Measurements from ENCODE around the gene SIL1. TPM values are rescaled to one million over a fixed set of nuclear protein-coding genes. Genes with fewer than 3 reads are reported as not detected.

Gene SIL1
- total and polyA plus RNA-seq, 2 of the 4 experiments (the other 2 are of a cell fraction): 56.1 to 66.0 TPM

DNA sequence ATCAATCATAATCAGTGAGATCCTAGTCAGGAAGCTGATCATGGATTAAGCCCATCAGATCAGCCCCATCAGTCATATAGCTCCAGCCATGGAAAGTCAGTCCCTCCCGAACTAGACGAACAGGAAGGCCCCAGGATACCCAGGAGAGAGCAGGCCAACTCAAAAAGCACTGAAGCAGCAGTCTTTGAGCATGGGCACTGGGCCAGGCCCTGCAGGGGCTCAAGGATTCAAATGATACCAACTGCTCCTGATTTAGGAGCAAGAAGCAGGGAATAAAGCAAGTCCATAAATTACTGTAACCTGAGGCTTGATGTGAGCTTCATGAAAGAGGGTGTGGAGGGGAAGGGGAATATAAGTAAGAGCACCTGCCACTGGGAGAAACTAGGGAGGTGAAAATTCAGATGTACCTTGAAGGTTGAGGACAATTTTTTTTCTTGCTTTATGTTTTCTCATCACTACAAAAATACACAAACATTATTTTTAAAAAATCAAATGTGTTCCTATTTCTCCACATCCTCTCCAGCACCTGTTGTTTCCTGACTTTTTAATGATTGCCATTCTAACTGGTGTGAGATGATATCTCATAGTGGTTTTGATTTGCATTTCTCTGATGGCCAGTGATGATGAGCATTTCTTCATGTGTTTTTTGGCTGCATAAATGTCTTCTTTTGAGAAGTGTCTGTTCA is 115.2 kb downstream of the SIL1 start:
- H2BK20ac ChIP-seq (ENCODE audit: low read depth, low read length): no peak overlapping the region
- H2AK5ac ChIP-seq (ENCODE audit: low read depth, low read length): no peak overlapping the region
- BruUV-seq (replicated peaks): no TSS peak
- H3K9ac ChIP-seq (ENCODE audit: low read depth, low read length): no peak overlapping the region
- no peak overlapping the region for H2BK120ac ChIP-seq (ENCODE audit: low read depth, low read length)
- no peak for TF ChIP-seq RAD21 (IDR thresholded peaks at IDR 0.05; ENCODE audit: low read length)
- TF ChIP-seq SMC3 (IDR thresholded peaks at IDR 0.05; ENCODE audit: low read depth, low read length): no peak
- H3K9me1 ChIP-seq (ENCODE audit: insufficient read depth, low read length): peaks cover 6% of the 10 kb centered on the region; the same call in 1 of the 2 replicates
- H4K5ac ChIP-seq (ENCODE audit: low read depth, low read length): no peak overlapping the region
- H2AK9ac ChIP-seq (replicated peaks; ENCODE audit: low read depth, low read length, poor library complexity): no peak overlapping the region
- H3K4me3 ChIP-seq (ENCODE audit: insufficient read depth, low read depth, low read length): no peak overlapping the region
- no peak overlapping the region for H2BK5ac ChIP-seq (ENCODE audit: low read depth, low read length, poor library complexity, severe bottlenecking)
- H3K56ac ChIP-seq (ENCODE audit: extremely low read depth, insufficient read depth, low read length): no peak overlapping the region
- no peak overlapping the region for H4K91ac ChIP-seq (ENCODE audit: insufficient read depth, low read depth, low read length)
- in situ Hi-C loops (cut with MboI; ENCODE audit: low sequenced_read_pairs) (no loop called here), dilution Hi-C loops (cut with HindIII; ENCODE audit: low sequenced_read_pairs, unreplicated experiment) (no loop called here), intact Hi-C loops (cut with micrococcal nuclease) (no loop called here)
- no peak overlapping the region for H2BK15ac ChIP-seq (ENCODE audit: low read depth, low read length)
- H3K23ac ChIP-seq (ENCODE audit: low read depth, low read length): no peak overlapping the region
- no peak overlapping the region for H2AFZ ChIP-seq (replicated peaks; ENCODE audit: low read length, poor library complexity)
- H4K20me1 ChIP-seq (ENCODE audit: insufficient read depth, low read length): peaks cover 4% of the 10 kb centered on the region; the same call in 1 of the 2 replicates
- H3K79me1 ChIP-seq (ENCODE audit: low read depth in 1 of 2, low read length in 2 of 2): peaks cover 0 to 9% of the 10 kb centered on the region in 2 experiments; a peak in 2 of 4 replicates
- H3K36me3 ChIP-seq (ENCODE audit: control insufficient read depth, insufficient read depth, low read length): no peaks in the 10 kb centered on the region
- H4K8ac ChIP-seq (ENCODE audit: low read depth in 2 of 2, low read length in 2 of 2): no peak overlapping the region
- POLR2A ChIA-PET (ENCODE audit: unreplicated experiment): no interaction called here
- H3K14ac ChIP-seq (replicated peaks; ENCODE audit: low read depth, low read length): no peak overlapping the region
- H3K4me1 ChIP-seq (ENCODE audit: control insufficient read depth, insufficient read depth, low read length): 0 out of 2 replicates have a peak, but pooled peaks cover 1% of the 10 kb centered on the region
- no peak overlapping the region for H3K4ac ChIP-seq (ENCODE audit: low read depth, low read length)
- no peak for DNase-seq
- CTCF ChIA-PET: no interaction called here
- H3K27me3 ChIP-seq (ENCODE audit: control insufficient read depth, insufficient read depth, low read length): no peaks in the 10 kb centered on the region
- H3K9me3 ChIP-seq (ENCODE audit: control insufficient read depth, insufficient read depth, low read length): no peaks in the 10 kb centered on the region
- no peak overlapping the region for H3K4me2 ChIP-seq (ENCODE audit: low read depth, low read length)
- no peak overlapping the region for H3K27ac ChIP-seq (ENCODE audit: insufficient read depth, low read length)
- WGBS, 2 experiments (ENCODE audit: extremely low coverage in 2 of 2, insufficient read length in 1 of 2): 75% methylated on average over 2 of the region's 2 CpGs; no CpG with 5 or more reads in 1 of the 2 experiments
- no peak overlapping the region for H3K18ac ChIP-seq (ENCODE audit: low read depth, low read length)
- ATAC-seq (ENCODE audit: low read depth): no peak
